HepG2 (cell line): ENCODE results near the gene ATP6V0A1. TPM values are rescaled to one million over a fixed set of nuclear protein-coding genes. Genes with fewer than 3 reads are reported as not detected.

Experiments
- AHDC1 ChIP-seq: sonication (generic); formaldehyde crosslinking; IDR thresholded peaks from 2 replicates; pipeline ENCODE4 v1.5.1; 2020; ENCODE audit warnings: mild to moderate bottlenecking, missing genetic modification reagents, borderline replicate concordance
- ATRX ChIP-seq: sonication (generic); formaldehyde crosslinking; IDR thresholded peaks from 2 replicates; pipeline ENCODE4 v1.4.0; 2020; ENCODE audit warnings: missing genetic modification reagents, borderline replicate concordance
- CEBPB ChIP-seq: IDR thresholded peaks from 2 replicates; pipeline ENCODE4 v1.6.1; 2011; ENCODE audit warnings: low read depth, low read length, improper control_type of control experiment, borderline replicate concordance
- EEA1 ChIP-seq: sonication (generic); formaldehyde crosslinking; IDR thresholded peaks from 2 replicates; pipeline ENCODE4 v1.5.1; 2020; ENCODE audit warnings: mild to moderate bottlenecking, missing genetic modification reagents, borderline replicate concordance
- ERF ChIP-seq: IDR thresholded peaks from 2 replicates; pipeline ENCODE4 v1.6.1; 2018; ENCODE audit warnings: missing biosample characterization, missing genetic modification reagents
- ETV6 ChIP-seq: sonication (generic); formaldehyde crosslinking; conservative IDR thresholded peaks from 2 replicates; pipeline ENCODE4 v1.4.0; 2020; ENCODE audit warnings: missing genetic modification reagents
- GFI1 ChIP-seq: sonication (generic); formaldehyde crosslinking; IDR thresholded peaks from 2 replicates; pipeline ENCODE4 v1.5.0; 2020; ENCODE audit warnings: missing genetic modification reagents, mild to moderate bottlenecking, borderline replicate concordance
- GMEB1 ChIP-seq: sonication (generic); formaldehyde crosslinking; IDR thresholded peaks from 2 replicates; pipeline ENCODE4 v1.5.1; 2020; ENCODE audit warnings: missing genetic modification reagents, mild to moderate bottlenecking, borderline replicate concordance
- HIVEP1 ChIP-seq: sonication (generic); formaldehyde crosslinking; IDR thresholded peaks from 2 replicates; pipeline ENCODE4 v1.4.0; 2020; ENCODE audit warnings: mild to moderate bottlenecking, missing genetic modification reagents
- HOXD1 ChIP-seq: sonication (generic); formaldehyde crosslinking; IDR thresholded peaks from 2 replicates; pipeline ENCODE4 v1.5.0; 2020; ENCODE audit warnings: missing genetic modification reagents
- MAFF ChIP-seq: IDR thresholded peaks from 2 replicates; pipeline ENCODE4 v1.6.1; 2011; ENCODE audit warnings: low read depth, low read length, improper control_type of control experiment
- MTA3 ChIP-seq: sonication (generic); formaldehyde crosslinking; IDR thresholded peaks from 2 replicates; pipeline ENCODE4 v1.4.0; 2020; ENCODE audit warnings: missing genetic modification reagents
- SAFB2 ChIP-seq: sonication (generic); formaldehyde crosslinking; IDR thresholded peaks from 2 replicates; pipeline ENCODE4 v1.5.1; 2020; ENCODE audit warnings: missing genetic modification reagents, low read depth, mild to moderate bottlenecking, borderline replicate concordance
- SIX1 ChIP-seq: sonication (generic); formaldehyde crosslinking; IDR thresholded peaks from 2 replicates; pipeline ENCODE4 v1.4.0; 2020; ENCODE audit warnings: missing genetic modification reagents, borderline replicate concordance
- ZC3H4 ChIP-seq: sonication (generic); formaldehyde crosslinking; IDR thresholded peaks from 2 replicates; pipeline ENCODE4 v1.4.0; 2020; ENCODE audit warnings: missing genetic modification reagents, borderline replicate concordance
- ZFP37 ChIP-seq: sonication (generic); formaldehyde crosslinking; IDR thresholded peaks from 2 replicates; pipeline ENCODE4 v1.4.0; 2020; ENCODE audit warnings: missing genetic modification reagents, borderline replicate concordance
- ZNF329 ChIP-seq: sonication (generic); formaldehyde crosslinking; IDR thresholded peaks from 2 replicates; pipeline ENCODE4 v1.9.0; 2021; ENCODE audit warnings: low read depth, mild to moderate bottlenecking, missing genetic modification reagents
- ZNF724P ChIP-seq: sonication (generic); formaldehyde crosslinking; IDR thresholded peaks from 2 replicates; pipeline ENCODE4 v1.8.0; 2022; ENCODE audit warnings: missing genetic modification reagents, borderline replicate concordance
- ZNF788 ChIP-seq: sonication (generic); formaldehyde crosslinking; IDR thresholded peaks from 2 replicates; pipeline ENCODE4 v1.5.0; 2020; ENCODE audit warnings: mild to moderate bottlenecking, missing genetic modification reagents, borderline replicate concordance
- polyA plus RNA-seq, 8 experiments: library from polyadenylated mRNA; depleted of rRNA in 3 of 8; stranded (reverse) in 7 of 8; unstranded in 1 of 8; fragments of >200 nt; fragmentation: Illumina TruSeq in 4 of 8; extraction: Trizol in 4 of 8; gene quantifications; 2 replicates each; pipeline versions ENCODE4 v1.2.1 to v1.2.3, GENCODE V29; 2011 to 2016; ENCODE audit warnings: low read depth in 4 of 8, missing spikeins in 1 of 8, mixed read lengths in 1 of 8; ENCODE audit not compliant: insufficient read depth in 1 of 8
- total RNA-seq, 5 experiments: library from RNA; depleted of rRNA; stranded (reverse); fragments of >200 nt; fragmentation: Illumina TruSeq; extraction: Trizol; gene quantifications; 2 replicates each; pipeline ENCODE4 v1.2.3, GENCODE V29; 2016; ENCODE audit warnings: low read depth in 1 of 5
- TF ChIP-seq, protein P1 (sequence below): sonication (generic); formaldehyde crosslinking; IDR thresholded peaks from 2 replicates; pipeline ENCODE4 v1.5.0; 2020; ENCODE audit warnings: mild to moderate bottlenecking, missing genetic modification reagents

The ATP6V0A1 gene
- total and polyA plus RNA-seq, 2 of the 13 experiments (the other 11 are each of a cell fraction or from before 2014, with no cell fraction given) = 27.9 to 54.1 TPM

DNA sequence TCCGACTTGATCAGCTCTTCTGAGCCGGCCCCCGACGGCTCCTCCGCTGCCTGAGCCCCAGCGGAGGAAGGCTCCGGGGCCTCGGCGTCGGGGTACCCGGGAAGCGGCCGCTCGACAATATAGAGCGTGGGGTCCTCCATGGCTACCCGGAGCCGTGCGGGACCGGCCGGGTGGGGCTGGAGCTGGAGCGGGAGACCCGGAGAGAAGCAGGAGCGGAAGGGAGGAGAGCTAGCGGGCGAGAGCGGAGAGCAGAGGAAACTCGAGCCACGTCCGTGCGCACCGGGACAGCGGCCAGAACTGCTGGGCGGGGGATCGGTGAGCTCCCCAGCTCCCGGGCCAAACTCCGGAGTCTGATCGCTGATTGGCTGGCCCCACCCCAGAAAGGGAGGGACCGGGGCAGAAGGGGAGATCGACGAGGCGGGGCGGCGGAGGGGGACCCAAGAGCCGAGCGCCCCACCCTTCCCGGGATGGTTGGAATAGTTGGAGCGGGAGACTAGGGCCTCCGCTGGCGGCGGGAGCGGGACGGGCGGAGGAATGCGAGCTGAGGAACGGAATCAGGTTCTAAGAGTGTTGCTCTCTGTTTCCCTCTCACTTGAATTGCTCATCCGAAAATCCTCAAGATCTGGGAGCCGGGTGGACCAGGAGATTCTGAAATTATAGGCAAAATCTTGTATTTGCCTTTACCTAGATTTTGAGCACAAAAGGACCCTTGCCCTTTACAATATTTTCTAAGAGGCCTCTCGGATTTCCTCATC, 35.5 kb upstream of the ATP6V0A1 start, which contains the start of gene CAVIN1 (continued):
- TF ChIP-seq AHDC1 (CRISPR knock-in tag) (0 out of 2 replicates have a peak, but pooled peaks have one; percentile 13), ETV6 (CRISPR knock-in tag) (no peak; the same call in 1 of the 2 replicates), ATRX (CRISPR knock-in tag) (no peak), GFI1 (CRISPR knock-in tag) (0 out of 2 replicates have a peak, but pooled peaks have one; percentile 51), EEA1 (CRISPR knock-in tag) (peak; percentile 76; the same call in 1 of the 2 replicates), MAFF (no peak), ZNF788 (peak; percentile 39; the same call in 1 of the 2 replicates), GMEB1 (CRISPR knock-in tag) (peak; percentile 56; the same call in 1 of the 2 replicates), ZC3H4 (no peak), ZNF329 (CRISPR knock-in tag) (peak; percentile 79), HOXD1 (CRISPR knock-in tag) (peak; percentile 59), ERF (CRISPR knock-in tag) (0 out of 2 replicates have a peak, but pooled peaks have one; percentile 55), CEBPB (no peak), SIX1 (CRISPR knock-in tag) (peak; percentile 16; the same call in 1 of the 2 replicates), ZFP37 (CRISPR knock-in tag) (no peak), MTA3 (no peak), ZNF724P (CRISPR knock-in tag) (no peak), SAFB2 (CRISPR knock-in tag) (no peak; the same call in 1 of the 2 replicates), HIVEP1 (CRISPR knock-in tag) (0 out of 2 replicates have a peak, but pooled peaks have one; percentile 55)
- TF ChIP-seq, protein P1, sequence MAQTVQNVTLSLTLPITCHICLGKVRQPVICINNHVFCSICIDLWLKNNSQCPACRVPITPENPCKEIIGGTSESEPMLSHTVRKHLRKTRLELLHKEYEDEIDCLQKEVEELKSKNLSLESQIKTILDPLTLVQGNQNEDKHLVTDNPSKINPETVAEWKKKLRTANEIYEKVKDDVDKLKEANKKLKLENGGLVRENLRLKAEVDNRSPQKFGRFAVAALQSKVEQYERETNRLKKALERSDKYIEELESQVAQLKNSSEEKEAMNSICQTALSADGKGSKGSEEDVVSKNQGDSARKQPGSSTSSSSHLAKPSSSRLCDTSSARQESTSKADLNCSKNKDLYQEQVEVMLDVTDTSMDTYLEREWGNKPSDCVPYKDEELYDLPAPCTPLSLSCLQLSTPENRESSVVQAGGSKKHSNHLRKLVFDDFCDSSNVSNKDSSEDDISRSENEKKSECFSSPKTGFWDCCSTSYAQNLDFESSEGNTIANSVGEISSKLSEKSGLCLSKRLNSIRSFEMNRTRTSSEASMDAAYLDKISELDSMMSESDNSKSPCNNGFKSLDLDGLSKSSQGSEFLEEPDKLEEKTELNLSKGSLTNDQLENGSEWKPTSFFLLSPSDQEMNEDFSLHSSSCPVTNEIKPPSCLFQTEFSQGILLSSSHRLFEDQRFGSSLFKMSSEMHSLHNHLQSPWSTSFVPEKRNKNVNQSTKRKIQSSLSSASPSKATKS (CRISPR knock-in tag) = no peak
